ENCODE results near the gene OSBPL8. TPM values are rescaled to one million over a fixed set of nuclear protein-coding genes. Genes with fewer than 3 reads are reported as not detected.

Gene OSBPL8
- total RNA-seq, 1 experiment from 2014 or later = 81.7 TPM

- POLR2A ChIA-PET = interaction anchor here (1.0 kb wide), 1 partner anchor 12 kb away, joined by 3 read pairs; the partner anchor contains the start of gene OSBPL8
- H3K27me3 Mint-ChIP-seq (ENCODE audit: low read depth) = no peaks in the 10 kb centered on the region
- DNase-seq (ENCODE audit: low spot score) (no peak), ATAC-seq (no peak)
- no peaks in the 10 kb centered on the region for H3K36me3 Mint-ChIP-seq
- TF ChIP-seq SMAD3 (CRISPR knock-in tag; IDR thresholded peaks at IDR 0.05; ENCODE audit: borderline replicate concordance) (no peak), JUN (CRISPR knock-in tag; IDR thresholded peaks at IDR 0.05) (no peak), CREM (CRISPR knock-in tag; IDR thresholded peaks at IDR 0.05) (no peak), ZMAT4 (CRISPR knock-in tag; IDR thresholded peaks at IDR 0.05) (no peak), SP1 (CRISPR knock-in tag; conservative IDR thresholded peaks at IDR 0.05) (no peak), TP53 (CRISPR knock-in tag; IDR thresholded peaks at IDR 0.05) (no peak), ZNF416 (CRISPR knock-in tag; IDR thresholded peaks at IDR 0.05) (no peak), PRDM15 (CRISPR knock-in tag; IDR thresholded peaks at IDR 0.05) (no peak), RELA (CRISPR knock-in tag; IDR thresholded peaks at IDR 0.05; ENCODE audit: borderline replicate concordance) (no peak), IRF2 (CRISPR knock-in tag; IDR thresholded peaks at IDR 0.05; ENCODE audit: borderline replicate concordance, low read depth) (no peak), FOXK1 (CRISPR knock-in tag; IDR thresholded peaks at IDR 0.05) (no peak), FOXP4 (CRISPR knock-in tag; IDR thresholded peaks at IDR 0.05) (no peak), MAX (CRISPR knock-in tag; IDR thresholded peaks at IDR 0.05) (no peak), NFYB (CRISPR knock-in tag; conservative IDR thresholded peaks at IDR 0.05; ENCODE audit: low read depth) (no peak), NR1H2 (CRISPR knock-in tag; IDR thresholded peaks at IDR 0.05) (no peak), JAZF1 (CRISPR knock-in tag; IDR thresholded peaks at IDR 0.05) (no peak), E2F1 (CRISPR knock-in tag; IDR thresholded peaks at IDR 0.05) (no peak), ELF4 (CRISPR knock-in tag; IDR thresholded peaks at IDR 0.05; ENCODE audit: low read depth) (no peak), E2F4 (CRISPR knock-in tag; IDR thresholded peaks at IDR 0.05; ENCODE audit: borderline replicate concordance, low read depth) (no peak), AR (CRISPR knock-in tag; IDR thresholded peaks at IDR 0.05) (no peak)
- peak overlapping the region; percentile 40; the same call in 1 of the 2 replicates for H3K4me3 Mint-ChIP-seq
- CTCF ChIA-PET = no interaction called here
- H3K4me1 Mint-ChIP-seq = peaks cover 79% of the 10 kb centered on the region
- no peaks in the 10 kb centered on the region for H3K9me3 Mint-ChIP-seq
- H3K27ac Mint-ChIP-seq = peak overlapping the region; percentile 89
Observed at GRCh38 chr12:76547526-76547925, 12.0 kb downstream of the OSBPL8 start.

Measured in WTC11 (cell line).